A673 (cell line): Measurements from ENCODE around the gene SERPINI2. TPM values are rescaled to one million over a fixed set of nuclear protein-coding genes. Genes with fewer than 3 reads are reported as not detected.

Experiments
- BruUV-seq: library from RNA; stranded (reverse); fragments of 400-500 nt; replicated peaks from 2 replicates; lab custom pipeline; 2021; lab: Mats Ljungman, UMichigan
- CTCF ChIA-PET: fragments of 300-600 bp; sonication (Branson Sonifier 250); formaldehyde crosslinking; loops from one replicate; lab custom pipeline; 2022; ENCODE audit warnings: antibody characterized with exemption; lab: Charles Lee
- POLR2A ChIA-PET: fragments of 300-600 bp; sonication (Branson Sonifier 250); formaldehyde crosslinking; loops from one replicate; lab custom pipeline; 2022; ENCODE audit warnings: antibody characterized with exemption; ENCODE audit not compliant: low non-redundant PET; lab: Charles Lee
- DNase-seq: peaks from one replicate; pipeline ENCODE4 v3.0.0-alpha.2; 2015; ENCODE audit warnings: low spot score
- H3K27ac ChIP-seq: fragments of 200-600 bp; sonication (generic); 2 replicates; pipeline ENCODE4 v1.5.1; 2016; ENCODE audit warnings: mixed run types, low read depth, mild to moderate bottlenecking, mixed read lengths, antibody characterized with exemption, low read length; ENCODE audit not compliant: poor library complexity, severe bottlenecking
- H3K27me3 ChIP-seq: fragments of 200-600 bp; sonication (generic); replicated peaks from 2 replicates; pipeline ENCODE4 v1.6.1; 2017; ENCODE audit warnings: mixed run types, low read depth, mild to moderate bottlenecking, mixed read lengths, antibody characterized with exemption, low read length; ENCODE audit not compliant: insufficient read depth, poor library complexity
- H3K36me3 ChIP-seq: fragments of 200-600 bp; sonication (generic); 2 replicates; pipeline ENCODE4 v1.6.1; 2016; ENCODE audit warnings: mixed run types, mild to moderate bottlenecking, mixed read lengths, antibody characterized with exemption, low read length; ENCODE audit not compliant: insufficient read depth, poor library complexity, severe bottlenecking
- H3K4me1 ChIP-seq: fragments of 200-600 bp; sonication (generic); 2 replicates; pipeline ENCODE4 v1.6.1; 2017; ENCODE audit warnings: mixed run types, mild to moderate bottlenecking, mixed read lengths, antibody characterized with exemption, low read length; ENCODE audit not compliant: insufficient read depth, poor library complexity, severe bottlenecking
- H3K4me3 ChIP-seq: fragments of 200-600 bp; sonication (generic); 2 replicates; pipeline ENCODE4 v1.5.1; 2016; ENCODE audit warnings: low read depth, mixed run types, mild to moderate bottlenecking, mixed read lengths, low read length; ENCODE audit not compliant: poor library complexity, severe bottlenecking
- H3K9me3 ChIP-seq: fragments of 200-600 bp; sonication (generic); 2 replicates; pipeline ENCODE4 v1.6.1; 2016; ENCODE audit warnings: mixed run types, low read depth, mild to moderate bottlenecking, mixed read lengths, antibody characterized with exemption, low read length; ENCODE audit not compliant: poor library complexity, severe bottlenecking
- CTCF ChIP-seq: fragments of 300-800, 200-600 bp; sonication (generic); conservative IDR thresholded peaks from 2 replicates; pipeline ENCODE4 v1.5.1; 2017; ENCODE audit warnings: low read depth, mild to moderate bottlenecking, antibody characterized with exemption, low read length, moderate library complexity, mixed read lengths
- EZH2 ChIP-seq: fragments of 200-600 bp; sonication (generic); IDR thresholded peaks from 2 replicates; pipeline ENCODE4 v1.6.1; 2017; ENCODE audit warnings: borderline replicate concordance, low read depth, mild to moderate bottlenecking, mixed read lengths, antibody characterized with exemption, low read length; ENCODE audit not compliant: poor library complexity, severe bottlenecking
- intact Hi-C: fragments of 100-400 bp; cut with micrococcal nuclease; formaldehyde crosslinking; loops from one replicate; pipeline ENCODE4 v1.10.0; 2022; ENCODE audit not compliant: unreplicated experiment
- total RNA-seq: library from RNA; stranded (reverse); gene quantifications from 2 replicates; pipeline ENCODE4 v1.2.3, GENCODE V29; 2021

SERPINI2 gene
- total RNA-seq, 1 experiment from 2014 or later, result not detected

DNA sequence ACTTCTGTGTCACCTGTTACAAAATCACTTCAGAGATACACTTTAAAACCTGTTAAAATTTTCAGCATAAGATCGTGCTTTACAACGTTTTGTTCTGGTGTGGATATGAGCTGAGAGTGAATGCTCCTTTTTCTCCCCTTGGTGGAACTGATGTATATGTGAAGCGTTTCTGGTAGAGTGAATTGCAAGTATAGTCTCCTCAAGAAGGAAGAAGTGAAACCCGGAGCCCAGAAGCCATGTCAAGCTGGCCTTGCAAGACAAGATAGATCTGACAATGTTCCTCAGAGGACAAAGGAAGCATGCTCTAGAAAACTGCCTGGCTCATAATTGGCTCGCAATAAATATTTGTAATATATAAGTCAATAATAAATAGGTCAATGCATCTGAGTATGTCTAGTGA, 23.6 kb downstream of the SERPINI2 start:
- no TSS peak for BruUV-seq
- H3K27ac ChIP-seq, result no peak overlapping the region

DNA sequence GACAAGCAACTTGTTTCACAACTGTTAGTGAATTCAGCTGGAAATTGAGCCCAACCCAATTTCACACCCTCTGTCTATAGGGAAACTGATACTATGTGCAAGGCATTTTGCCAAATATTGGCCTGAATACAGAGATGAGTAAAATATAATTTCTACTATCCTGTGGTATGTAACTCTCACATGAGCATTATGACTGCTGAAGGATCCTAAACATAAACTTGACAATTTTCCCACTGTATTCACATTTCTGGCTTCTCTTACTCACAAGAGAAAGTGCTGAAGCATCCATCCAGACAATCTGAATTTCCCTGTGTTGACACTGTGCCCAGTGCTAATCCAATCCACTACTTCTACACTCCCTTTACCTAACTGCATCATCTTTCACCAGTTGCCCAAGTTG, 28.4 kb downstream of the SERPINI2 start:
- Histone ChIP-seq H3K36me3 (no peaks in the 10 kb centered on the region), H3K9me3 (no peaks in the 10 kb centered on the region), H3K27me3 (no peaks in the 10 kb centered on the region), H3K27ac (no peak overlapping the region), H3K4me1 (no peaks in the 10 kb centered on the region), H3K4me3 (no peak overlapping the region)
- CTCF ChIA-PET, result no interaction called here
- BruUV-seq, result no TSS peak
- intact Hi-C loops, result no loop called here
- POLR2A ChIA-PET, result no interaction called here
- TF ChIP-seq CTCF, result no peak
- TF ChIP-seq EZH2, result no peak
- DNase-seq, result no peak

More for the DNA sequence above, 23.6 kb downstream of the SERPINI2 start:
- DNase-seq, result no peak
- Histone ChIP-seq H3K4me3 (no peak overlapping the region), H3K4me1 (no peaks in the 10 kb centered on the region), H3K9me3 (no peaks in the 10 kb centered on the region), H3K27me3 (no peaks in the 10 kb centered on the region), H3K36me3 (no peaks in the 10 kb centered on the region)
- TF ChIP-seq EZH2 (no peak), CTCF (no peak)
- ChIA-PET CTCF (no interaction called here), POLR2A (no interaction called here)
- intact Hi-C loops, result no loop called here

DNA sequence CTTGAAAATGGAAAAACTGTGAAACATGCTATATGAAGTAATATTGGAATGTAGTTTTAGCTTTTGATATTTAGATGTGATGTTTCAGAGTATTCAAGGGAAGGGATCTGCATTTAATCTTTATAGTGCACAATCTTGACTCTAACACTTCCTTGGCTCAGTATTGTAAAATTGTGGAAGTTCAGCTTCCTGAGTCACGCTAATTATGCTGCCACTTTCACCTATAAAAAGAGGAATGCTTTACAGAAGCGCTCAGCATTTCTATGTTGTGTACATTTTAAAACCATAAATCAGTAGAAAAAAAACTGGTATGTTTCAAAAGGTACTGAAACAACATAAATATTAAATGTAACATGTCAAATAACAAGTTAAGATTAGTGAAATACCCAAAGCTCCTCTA, 32.6 kb downstream of the SERPINI2 start:
- no TSS peak for BruUV-seq
- DNase-seq, result no peak
- no peaks in the 10 kb centered on the region for H3K9me3 ChIP-seq
- no peak overlapping the region for H3K4me3 ChIP-seq
- ChIA-PET POLR2A (no interaction called here), CTCF (no interaction called here)
- intact Hi-C loops, result no loop called here
- no peaks in the 10 kb centered on the region for H3K36me3 ChIP-seq
- no peaks in the 10 kb centered on the region for H3K27me3 ChIP-seq
- H3K4me1 ChIP-seq, result no peaks in the 10 kb centered on the region
- TF ChIP-seq CTCF (no peak), EZH2 (no peak)
- no peak overlapping the region for H3K27ac ChIP-seq
